Coronary artery (tissue), 2 donors: ENCODE data around the gene PIM2.
A peak's percentile ranks its signal among the peaks of the same experiment; 100 is the strongest.

ENCODE experiments used
- DNase-seq: peaks from one replicate; pipeline ENCODE4 v3.0.0-alpha.2; 2017; ENCODE audit warnings: low spot score
- H3K27ac ChIP-seq, 2 donors: fragments of 200-600 bp; sonication (generic); one replicate each; pipeline ENCODE4 v1.5.1; 2016 to 2019
- H3K4me3 ChIP-seq: fragments of 200-600 bp; sonication (generic); 2 replicates; pipeline ENCODE4 v1.5.1; 2016; ENCODE audit warnings: mild to moderate bottlenecking, moderate library complexity
- TF ChIP-seq, protein P1 (sequence below): fragments of 200-600 bp; sonication (generic); IDR thresholded peaks from one replicate; pipeline ENCODE4 v1.5.1; 2019; ENCODE audit warnings: antibody characterized with exemption

Gene PIM2

DNA sequence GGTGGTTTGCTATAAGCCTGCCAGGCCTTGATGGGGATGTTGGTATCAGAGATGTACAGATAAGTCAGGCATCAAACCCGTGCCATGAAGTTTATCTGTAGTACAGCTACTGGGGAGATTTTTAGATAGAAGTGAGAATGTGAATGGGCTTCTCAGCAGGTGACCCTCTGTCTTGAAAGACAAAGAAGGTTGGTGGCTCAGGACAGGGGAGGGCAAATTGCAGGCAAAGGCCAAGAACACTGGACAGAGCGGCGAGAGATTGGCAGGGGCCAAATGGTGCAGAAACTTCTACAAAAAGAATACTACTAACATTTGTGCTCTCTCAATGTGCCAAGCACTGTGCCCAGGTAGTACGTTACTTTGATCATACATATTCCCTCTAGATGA lies 1.9 kb upstream of the PIM2 start:
- Histone ChIP-seq H3K4me3 (no peak overlapping the region), H3K27ac (peak overlapping the region in 1 of 2 donors; percentile 28)
- TF ChIP-seq, protein P1, sequence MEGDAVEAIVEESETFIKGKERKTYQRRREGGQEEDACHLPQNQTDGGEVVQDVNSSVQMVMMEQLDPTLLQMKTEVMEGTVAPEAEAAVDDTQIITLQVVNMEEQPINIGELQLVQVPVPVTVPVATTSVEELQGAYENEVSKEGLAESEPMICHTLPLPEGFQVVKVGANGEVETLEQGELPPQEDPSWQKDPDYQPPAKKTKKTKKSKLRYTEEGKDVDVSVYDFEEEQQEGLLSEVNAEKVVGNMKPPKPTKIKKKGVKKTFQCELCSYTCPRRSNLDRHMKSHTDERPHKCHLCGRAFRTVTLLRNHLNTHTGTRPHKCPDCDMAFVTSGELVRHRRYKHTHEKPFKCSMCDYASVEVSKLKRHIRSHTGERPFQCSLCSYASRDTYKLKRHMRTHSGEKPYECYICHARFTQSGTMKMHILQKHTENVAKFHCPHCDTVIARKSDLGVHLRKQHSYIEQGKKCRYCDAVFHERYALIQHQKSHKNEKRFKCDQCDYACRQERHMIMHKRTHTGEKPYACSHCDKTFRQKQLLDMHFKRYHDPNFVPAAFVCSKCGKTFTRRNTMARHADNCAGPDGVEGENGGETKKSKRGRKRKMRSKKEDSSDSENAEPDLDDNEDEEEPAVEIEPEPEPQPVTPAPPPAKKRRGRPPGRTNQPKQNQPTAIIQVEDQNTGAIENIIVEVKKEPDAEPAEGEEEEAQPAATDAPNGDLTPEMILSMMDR: no peak
- no peak for DNase-seq

DNA sequence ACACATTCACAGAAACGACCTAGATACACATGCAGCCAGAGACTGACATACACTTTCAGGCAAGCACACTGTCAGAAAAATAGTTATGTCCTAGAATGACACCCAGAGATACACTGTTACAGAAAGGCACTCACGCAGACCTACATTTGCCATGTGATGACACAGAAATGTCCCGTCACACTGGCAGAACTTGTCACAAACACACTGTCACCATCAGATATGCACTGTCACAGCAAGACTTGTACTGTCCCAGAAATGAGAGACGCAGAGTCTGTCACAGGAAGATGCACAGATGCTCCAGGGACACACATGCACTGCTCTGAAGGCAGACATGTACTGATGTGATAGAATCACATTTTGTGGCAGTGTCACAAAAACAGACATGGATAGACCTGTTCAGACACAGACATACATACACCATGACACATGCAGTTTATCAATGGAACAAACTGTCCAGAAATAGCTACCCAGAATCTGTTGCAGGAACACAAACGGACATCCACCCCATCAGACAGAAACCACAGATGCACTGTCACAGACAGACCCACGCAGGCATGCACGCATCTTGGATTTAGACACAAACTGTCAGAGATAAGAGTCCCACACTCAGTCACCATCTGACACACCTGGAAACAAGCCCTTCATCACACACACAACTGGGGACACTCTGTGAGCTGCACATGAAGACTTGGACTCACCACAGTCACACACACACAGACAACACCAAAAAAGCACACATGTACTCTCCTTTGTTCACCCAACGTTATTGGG lies 1.3 kb upstream of the PIM2 start:
- peak overlapping the region; percentile 51 to 92 for H3K27ac ChIP-seq
- DNase-seq: no peak
- H3K4me3 ChIP-seq: no peak overlapping the region
- TF ChIP-seq, protein P1: no peak

DNA sequence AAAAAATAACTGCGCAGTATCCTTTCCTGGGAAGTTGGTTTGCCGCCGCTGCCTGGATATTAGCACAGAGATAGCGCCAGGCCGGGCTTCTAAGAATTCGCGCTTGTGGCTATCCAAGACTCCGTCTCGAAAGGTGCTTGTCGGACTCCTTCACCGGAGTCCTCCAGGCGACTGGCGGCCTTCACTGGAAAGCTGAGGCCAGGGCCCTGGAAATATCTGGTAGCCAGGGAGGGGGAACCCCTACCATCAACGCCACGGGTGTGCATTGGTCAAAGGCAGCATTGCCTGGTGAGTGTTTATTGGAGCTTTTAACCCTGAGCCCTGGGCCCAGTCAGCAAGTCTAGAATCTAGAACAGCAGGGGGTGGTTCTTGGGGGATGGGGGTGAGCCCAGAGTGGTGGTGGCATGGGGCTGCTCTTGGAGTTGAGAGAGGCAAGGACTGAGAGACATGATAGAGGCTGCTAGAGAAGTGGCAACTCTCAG lies 577 bp upstream of the PIM2 start:
- peak overlapping the region; percentile 51 to 92 for H3K27ac ChIP-seq
- TF ChIP-seq, protein P1: no peak
- no peak for DNase-seq
- H3K4me3 ChIP-seq: peak overlapping the region; percentile 76

DNA sequence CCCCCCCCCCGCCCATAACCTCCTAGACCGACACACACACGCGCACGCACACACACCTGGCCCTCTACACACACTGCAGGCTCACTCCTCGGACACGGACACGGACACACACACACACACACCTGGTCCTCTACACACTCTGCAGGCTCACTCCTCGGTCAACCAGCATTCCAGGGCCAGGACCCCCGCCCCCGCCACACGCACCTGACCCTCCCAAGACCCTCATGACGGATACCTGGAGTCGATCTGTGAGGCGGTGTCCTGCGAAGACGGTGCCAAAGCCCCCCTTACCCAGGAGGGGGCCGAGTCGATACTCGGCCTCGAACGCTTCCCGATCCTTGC lies 552 bp downstream of the PIM2 start:
- Histone ChIP-seq H3K27ac (peak overlapping the region; percentile 83 to 92), H3K4me3 (peak overlapping the region; percentile 76)
- TF ChIP-seq, protein P1: no peak
- no peak for DNase-seq

DNA sequence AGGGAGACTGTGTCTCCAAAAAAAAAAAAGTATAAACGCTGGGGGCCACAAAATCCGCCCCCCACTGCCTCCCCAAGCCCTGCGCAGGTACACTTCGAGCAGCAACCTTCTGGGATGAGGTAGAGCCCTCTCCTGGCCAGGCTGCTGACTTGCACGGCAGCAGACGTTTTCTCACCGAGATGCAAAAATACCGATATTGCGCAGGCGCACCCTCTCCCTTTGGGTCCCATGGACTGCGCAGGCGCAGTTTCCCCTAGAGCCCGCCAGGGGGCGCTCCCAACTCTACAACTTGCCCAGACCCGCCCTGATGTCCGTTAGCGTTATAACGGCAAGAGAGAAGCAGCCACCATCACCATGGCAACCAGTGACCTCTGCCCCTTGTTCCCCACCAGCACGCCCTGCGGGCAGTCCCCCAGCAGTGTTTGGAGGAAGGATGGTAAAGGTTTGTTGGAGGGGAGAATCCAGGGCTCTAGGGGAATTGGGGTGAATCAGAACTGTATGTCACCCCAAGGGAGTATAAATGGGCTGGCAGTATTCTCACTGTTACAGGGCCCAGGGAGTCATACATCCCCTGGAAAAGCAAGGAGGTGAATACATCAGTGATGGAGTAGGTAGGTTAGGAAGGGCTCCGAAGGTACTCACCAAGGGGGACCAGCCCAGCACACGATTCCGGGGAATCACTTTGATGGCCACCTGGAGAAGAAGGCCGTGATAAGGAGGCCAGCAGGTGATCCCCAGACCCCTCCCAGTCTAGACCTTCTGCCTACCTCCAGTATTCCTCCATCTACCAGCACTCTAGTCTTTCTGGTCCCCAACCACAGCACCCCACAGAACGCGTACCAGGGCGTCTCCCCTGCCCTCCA lies 1.5 kb downstream of the PIM2 start:
- DNase-seq: peak; percentile 93
- peak overlapping the region; percentile 83 to 92 for H3K27ac ChIP-seq
- H3K4me3 ChIP-seq: peak overlapping the region; percentile 76
- TF ChIP-seq, protein P1: peak; percentile 72

DNA sequence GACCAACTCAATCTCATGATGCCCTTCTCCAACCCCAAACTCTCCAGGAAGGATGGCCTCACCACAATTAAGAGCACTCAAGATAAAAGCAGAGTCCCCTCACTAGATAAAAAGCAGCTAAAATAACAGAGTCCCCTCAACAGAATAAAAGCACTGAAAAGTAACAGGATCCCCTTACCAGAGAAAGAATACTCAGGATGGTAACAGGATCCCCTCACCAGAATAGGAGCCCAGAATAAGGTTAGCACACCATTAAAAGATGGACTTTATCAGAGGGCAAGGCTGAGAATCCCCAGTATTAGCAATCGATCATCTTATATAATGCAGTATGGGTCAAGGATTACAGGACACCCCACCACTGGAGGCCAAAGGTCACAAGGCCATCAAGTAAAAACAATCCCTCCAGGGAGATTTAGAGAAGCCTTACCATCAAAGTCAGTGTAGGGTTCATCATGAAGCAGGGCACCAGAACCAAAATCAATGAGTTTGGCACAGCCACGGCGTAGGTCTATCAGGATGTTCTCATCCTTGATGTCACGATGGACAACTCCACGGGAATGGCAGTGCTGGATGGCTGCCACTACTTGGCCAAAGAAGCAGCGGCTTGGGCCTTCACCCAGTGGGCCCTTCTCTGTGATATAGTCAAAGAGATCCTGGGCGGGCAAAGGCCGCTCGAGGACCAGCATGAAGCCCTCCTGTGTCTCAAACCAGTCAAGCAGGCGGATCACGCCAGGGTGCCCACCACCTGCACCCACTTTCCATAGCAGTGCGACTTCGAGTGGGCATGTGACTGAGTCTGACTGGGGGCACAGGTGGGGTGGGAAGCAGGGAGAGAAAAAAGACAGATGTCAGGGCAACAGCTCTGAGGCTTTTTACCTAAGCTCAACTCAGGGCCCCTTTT lies 4.0 kb downstream of the PIM2 start:
- no peak overlapping the region for H3K4me3 ChIP-seq
- TF ChIP-seq, protein P1: no peak
- DNase-seq: no peak
- no peak overlapping the region for H3K27ac ChIP-seq
